ENCODE measurements around the gene SPAG17. TPM values are rescaled to one million over a fixed set of nuclear protein-coding genes. Genes with fewer than 3 reads are reported as not detected.

SPAG17 gene
- total RNA-seq, 1 experiment from 2014 or later = not detected

GRCh38 chr1:118142546-118142945, 42.5 kb downstream of the SPAG17 start:
- Histone ChIP-seq H3K4me1 (ENCODE audit: control insufficient read depth in 1 of 2, insufficient read depth in 2 of 2, low read length in 2 of 2) (no peaks in the 10 kb centered on the region), H3K27me3 (ENCODE audit: insufficient read depth, low read length) (peaks cover 14% of the 10 kb centered on the region; the same call in 1 of the 2 replicates), H3K27ac (ENCODE audit: low read depth, low read length) (no peak overlapping the region), H3K79me2 (ENCODE audit: insufficient read depth, low read length) (no peaks in the 10 kb centered on the region), H3K4me3 (replicated peaks in 1 of 2; ENCODE audit: low read depth in 1 of 2, low read length in 2 of 2) (no peak overlapping the region), H3K4me2 (ENCODE audit: low read length) (no peak overlapping the region), H3K9ac (ENCODE audit: low read length) (no peak overlapping the region), H3K36me3 (ENCODE audit: control insufficient read depth in 1 of 2, insufficient read depth in 2 of 2, low read length in 2 of 2) (no peaks in the 10 kb centered on the region), H3K9me3 (ENCODE audit: control insufficient read depth in 1 of 2, insufficient read depth in 1 of 2, low read depth in 1 of 2, low read length in 2 of 2) (no peaks in the 10 kb centered on the region), H2AFZ (ENCODE audit: low read depth, low read length, poor library complexity, severe bottlenecking) (no peak overlapping the region), H4K20me1 (ENCODE audit: insufficient read depth) (no peaks in the 10 kb centered on the region; the same call in 1 of the 2 replicates), H3K9me2 (ENCODE audit: insufficient read depth) (no peaks in the 10 kb centered on the region)
- ATAC-seq (no peak), DNase-seq (ENCODE audit: low read depth, low spot score) (no peak)
- intact Hi-C loops (cut with micrococcal nuclease) = loop anchor here (2.0 kb wide), 1 partner anchor 58 kb away; no protein-coding TSS in a partner anchor
- BruUV-seq (replicated peaks) = no TSS peak
- ChIA-PET POLR2A (no interaction called here), CTCF (interaction anchor here (1.5 kb wide), 1 partner anchor 10 kb away, joined by 5 read pairs; no protein-coding TSS in a partner anchor), RAD21 (ENCODE audit: low non-redundant PET in 1 of 2, low total read pairs in 2 of 2, uncharacterized antibody in 2 of 2, unreplicated experiment in 2 of 2) (no interaction called here)
- TF ChIP-seq EGR1 (IDR thresholded peaks at IDR 0.05; ENCODE audit: low read depth) (no peak), TCF7L2 (IDR thresholded peaks at IDR 0.05; ENCODE audit: borderline replicate concordance, extremely low read depth, insufficient read depth, insufficient read length) (no peak), EZH2phosphoT487 (IDR thresholded peaks at IDR 0.05; ENCODE audit: borderline replicate concordance) (no peak), YY1 (IDR thresholded peaks at IDR 0.05; ENCODE audit: extremely low read depth, insufficient replicate concordance, low read depth, low read length) (no peak), SP1 (IDR thresholded peaks at IDR 0.05; ENCODE audit: low read depth) (no peak), ZFX (IDR thresholded peaks at IDR 0.05) (no peak), ELF1 (IDR thresholded peaks at IDR 0.05; ENCODE audit: borderline replicate concordance, low read depth) (no peak), ATF3 (IDR thresholded peaks at IDR 0.05) (no peak), REST (IDR thresholded peaks at IDR 0.05; ENCODE audit: low read depth) (no peak), CBX3 (IDR thresholded peaks at IDR 0.05; ENCODE audit: low read depth) (no peak), POLR2AphosphoS5 (IDR thresholded peaks at IDR 0.05; ENCODE audit: low read depth, low read length) (no peak), SRF (IDR thresholded peaks at IDR 0.05; ENCODE audit: low read depth) (no peak), POLR2A (IDR thresholded peaks at IDR 0.05; ENCODE audit: borderline replicate concordance, extremely low read depth, insufficient read depth, insufficient read length) (no peak)
- TF ChIP-seq, protein P1, sequence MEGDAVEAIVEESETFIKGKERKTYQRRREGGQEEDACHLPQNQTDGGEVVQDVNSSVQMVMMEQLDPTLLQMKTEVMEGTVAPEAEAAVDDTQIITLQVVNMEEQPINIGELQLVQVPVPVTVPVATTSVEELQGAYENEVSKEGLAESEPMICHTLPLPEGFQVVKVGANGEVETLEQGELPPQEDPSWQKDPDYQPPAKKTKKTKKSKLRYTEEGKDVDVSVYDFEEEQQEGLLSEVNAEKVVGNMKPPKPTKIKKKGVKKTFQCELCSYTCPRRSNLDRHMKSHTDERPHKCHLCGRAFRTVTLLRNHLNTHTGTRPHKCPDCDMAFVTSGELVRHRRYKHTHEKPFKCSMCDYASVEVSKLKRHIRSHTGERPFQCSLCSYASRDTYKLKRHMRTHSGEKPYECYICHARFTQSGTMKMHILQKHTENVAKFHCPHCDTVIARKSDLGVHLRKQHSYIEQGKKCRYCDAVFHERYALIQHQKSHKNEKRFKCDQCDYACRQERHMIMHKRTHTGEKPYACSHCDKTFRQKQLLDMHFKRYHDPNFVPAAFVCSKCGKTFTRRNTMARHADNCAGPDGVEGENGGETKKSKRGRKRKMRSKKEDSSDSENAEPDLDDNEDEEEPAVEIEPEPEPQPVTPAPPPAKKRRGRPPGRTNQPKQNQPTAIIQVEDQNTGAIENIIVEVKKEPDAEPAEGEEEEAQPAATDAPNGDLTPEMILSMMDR (IDR thresholded peaks at IDR 0.05 in 2 of 3, conservative IDR thresholded peaks at IDR 0.05 in 1 of 3; ENCODE audit: borderline replicate concordance in 1 of 3, insufficient read depth in 1 of 3, low read depth in 2 of 3, low read length in 2 of 3) = no peak
- TF ChIP-seq, protein P2, sequence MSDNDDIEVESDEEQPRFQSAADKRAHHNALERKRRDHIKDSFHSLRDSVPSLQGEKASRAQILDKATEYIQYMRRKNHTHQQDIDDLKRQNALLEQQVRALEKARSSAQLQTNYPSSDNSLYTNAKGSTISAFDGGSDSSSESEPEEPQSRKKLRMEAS (IDR thresholded peaks at IDR 0.05) = no peak

All from HCT116 (cell line).